ENCODE results near the gene LMAN2L.
A peak's percentile ranks its signal among the peaks of the same experiment; 100 is the strongest.

The LMAN2L gene

GRCh38 chr2:96739633-96740428 is at the start of gene LMAN2L:
TSS of gene LMAN2L (minus strand) at chr2:96740064. CDS start at chr2:96740040, 24 bp downstream.
- peak within 1 kb of the TSS; percentile 97 for H3K4me3 ChIP-seq (ENCODE audit: low read depth, low read length)
- no peak for TF ChIP-seq CTCF (IDR thresholded peaks at IDR 0.05; ENCODE audit: low read depth, low read length)
- in situ Hi-C loops (cut with HindIII; ENCODE audit: low sequenced_read_pairs), result no loop called here

GRCh38 chr2:96789245-96789617 is 49.4 kb upstream of the LMAN2L start:
- no peak overlapping the region for H3K4me3 ChIP-seq (ENCODE audit: low read depth, low read length)
- no peak for TF ChIP-seq CTCF (IDR thresholded peaks at IDR 0.05; ENCODE audit: low read depth, low read length)
- in situ Hi-C loops (cut with HindIII; ENCODE audit: low sequenced_read_pairs), result no loop called here
- DNase-seq (ENCODE audit: low read depth, low spot score), result no peak

More at GRCh38 chr2:96739633-96740428, at the start of gene LMAN2L:
- peak; percentile 98 for DNase-seq (ENCODE audit: low read depth, low spot score)

GRCh38 chr2:96788442-96789244 is 48.8 kb upstream of the LMAN2L start:
- in situ Hi-C loops (cut with HindIII; ENCODE audit: low sequenced_read_pairs), result no loop called here
- H3K4me3 ChIP-seq (ENCODE audit: low read depth, low read length), result no peak overlapping the region
- TF ChIP-seq CTCF (IDR thresholded peaks at IDR 0.05; ENCODE audit: low read depth, low read length), result no peak
- DNase-seq (ENCODE audit: low read depth, low spot score), result no peak

GRCh38 chr2:96787411-96787810 is 47.5 kb upstream of the LMAN2L start:
- in situ Hi-C loops (cut with HindIII; ENCODE audit: low sequenced_read_pairs), result no loop called here
- no peak overlapping the region for H3K4me3 ChIP-seq (ENCODE audit: low read depth, low read length)
- no peak for DNase-seq (ENCODE audit: low read depth, low spot score)
- no peak for TF ChIP-seq CTCF (IDR thresholded peaks at IDR 0.05; ENCODE audit: low read depth, low read length)

- no peak for DNase-seq (ENCODE audit: low read depth, low spot score)
- H3K4me3 ChIP-seq (ENCODE audit: low read depth, low read length), result no peak overlapping the region
- TF ChIP-seq CTCF (IDR thresholded peaks at IDR 0.05; ENCODE audit: low read depth, low read length), result no peak
- in situ Hi-C loops (cut with HindIII; ENCODE audit: low sequenced_read_pairs), result no loop called here
Observed at GRCh38 chr2:96783388-96783787, 43.5 kb upstream of the LMAN2L start.

- no peak overlapping the region for H3K4me3 ChIP-seq (ENCODE audit: low read depth, low read length)
- no peak for DNase-seq (ENCODE audit: low read depth, low spot score)
- TF ChIP-seq CTCF (IDR thresholded peaks at IDR 0.05; ENCODE audit: low read depth, low read length), result no peak
- in situ Hi-C loops (cut with HindIII; ENCODE audit: low sequenced_read_pairs), result no loop called here
Observed at GRCh38 chr2:96775160-96775559, 35.3 kb upstream of the LMAN2L start.

Data from astrocyte of the spinal cord (primary cell).